ENCODE results near the gene RGL2. TPM values are rescaled to one million over a fixed set of nuclear protein-coding genes. Genes with fewer than 3 reads are reported as not detected.
"Not testable (repeated sequence)": the region's sequence is repeated elsewhere in the genome, so short reads cannot be mapped to it uniquely, and the experiment has no call there.

The RGL2 gene
- total RNA-seq = 10 to 100 TPM; 24.6 to 26.0 TPM

GRCh38 chr6:33298773-33299236, at the start of gene RGL2:
Gene RGL2, minus strand, starts transcription at chr6:33298942. Its CDS starts 332 bp downstream, at chr6:33298610.
- intact Hi-C loops (cut with micrococcal nuclease) = loop anchor here (1.0 to 5.0 kb wide), 6 partner anchors 10 to 120 kb away; partner anchors contain the start of genes CUTA, KIFC1, PFDN6 and RXRB
- peaks cover 23% of the 10 kb centered on the region for H3K36me3 Mint-ChIP-seq
- POLR2A ChIA-PET = interaction anchor here (0.9 to 3.3 kb wide), 9 partner anchors 9 to 98 kb away, joined by 3 to 30 read pairs (median 8); partner anchors contain the start of genes B3GALT4, PFDN6, RPS18 and RXRB

GRCh38 chr6:33347816-33348215, 49.1 kb upstream of the RGL2 start:
- ChIA-PET CTCF (no interaction called here), POLR2A (no interaction called here)
- Mint-ChIP-seq H3K27me3 (no peaks in the 10 kb centered on the region), H3K4me1 (ENCODE audit: low read depth) (peaks cover 24% of the 10 kb centered on the region), H3K27ac (no peak overlapping the region), H3K4me3 (no peak overlapping the region), H3K36me3 (no peaks in the 10 kb centered on the region), H3K9me3 (no peaks in the 10 kb centered on the region)
- no peak for DNase-seq
- intact Hi-C loops (cut with micrococcal nuclease) = loop anchor here (5.0 kb wide), 1 partner anchor 36 kb away; the partner anchor contains the start of gene TAPBP

More at GRCh38 chr6:33298773-33299236, at the start of gene RGL2:
- peak within 1 kb of the TSS; percentile 96 for H3K27ac Mint-ChIP-seq
- no peaks in the 10 kb centered on the region for H3K9me3 Mint-ChIP-seq
- DNase-seq = peak; percentile 76
- H3K27me3 Mint-ChIP-seq = no peaks in the 10 kb centered on the region
- peak within 1 kb of the TSS; percentile 89 for H3K4me3 Mint-ChIP-seq
- H3K4me1 Mint-ChIP-seq (ENCODE audit: low read depth) = peaks cover 28% of the 10 kb centered on the region
- CTCF ChIA-PET = interaction anchor here (0.8 to 4.7 kb wide), 16 partner anchors 10 to 156 kb away, joined by 3 to 36 read pairs (median 4); partner anchors contain the start of genes B3GALT4, HSD17B8, PFDN6 and RING1

DNA sequence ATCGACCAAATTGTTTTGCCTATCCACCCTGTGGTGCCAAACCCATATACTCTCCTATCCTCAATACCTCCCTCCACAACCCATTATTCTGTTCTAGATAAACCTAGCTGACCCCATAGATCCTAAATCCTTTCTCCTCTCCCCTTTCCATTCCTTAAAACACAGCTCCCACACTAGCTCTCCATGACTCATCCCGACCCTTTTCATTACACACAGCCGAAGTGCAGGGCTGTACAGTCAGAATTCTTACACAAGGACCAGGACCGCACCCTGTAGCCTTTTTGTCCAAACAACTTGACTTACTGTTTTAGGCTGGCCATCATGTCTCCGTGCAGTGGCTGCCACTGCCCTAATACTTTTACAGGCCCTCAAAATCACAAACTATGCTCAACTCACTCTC, 48.2 kb upstream of the RGL2 start:
- H3K27me3 Mint-ChIP-seq, H3K36me3 Mint-ChIP-seq, H3K4me3 Mint-ChIP-seq, H3K27ac Mint-ChIP-seq, CTCF ChIA-PET, H3K9me3 Mint-ChIP-seq, DNase-seq, POLR2A ChIA-PET: not testable (repeated sequence)
- intact Hi-C loops (cut with micrococcal nuclease) = loop anchor here (5.0 kb wide), 1 partner anchor 35 kb away; the partner anchor contains the start of gene TAPBP
- H3K4me1 Mint-ChIP-seq (ENCODE audit: low read depth) = peaks cover 24% of the 10 kb centered on the region

- peak; percentile 75 for DNase-seq
- Mint-ChIP-seq H3K9me3 (no peaks in the 10 kb centered on the region), H3K27me3 (no peaks in the 10 kb centered on the region), H3K27ac (peak overlapping the region; percentile 85), H3K36me3 (no peaks in the 10 kb centered on the region), H3K4me1 (ENCODE audit: low read depth) (peaks cover 24% of the 10 kb centered on the region), H3K4me3 (peak overlapping the region; percentile 73)
- ChIA-PET POLR2A (interaction anchor here (1.0 to 1.2 kb wide), 3 partner anchors 47 to 110 kb away, joined by 3 to 4 read pairs (median 4); partner anchors contain the start of genes B3GALT4, KIFC1 and ZBTB9), CTCF (interaction anchor here (0.6 to 3.1 kb wide), 21 partner anchors 9 to 1453 kb away, joined by 3 to 18 read pairs (median 3); partner anchors contain the start of genes B3GALT4, HSD17B8, RGL2 and TAPBP)
- intact Hi-C loops (cut with micrococcal nuclease) = loop anchor here (1.0 to 5.0 kb wide), 3 partner anchors 33 to 73 kb away; partner anchors contain the start of genes KIFC1, RPS18 and TAPBP
Observed at GRCh38 chr6:33344701-33345697, 46.3 kb upstream of the RGL2 start.

- intact Hi-C loops (cut with micrococcal nuclease) = loop anchor here (1.0 kb wide), 2 partner anchors 47 to 72 kb away; partner anchors contain the start of genes KIFC1 and RPS18
Observed at GRCh38 chr6:33343953-33344611, 45.3 kb upstream of the RGL2 start.

GRCh38 chr6:33343606-33343952, 44.8 kb upstream of the RGL2 start:
- intact Hi-C loops (cut with micrococcal nuclease); H3K36me3 Mint-ChIP-seq; DNase-seq; H3K27me3 Mint-ChIP-seq; H3K9me3 Mint-ChIP-seq: not testable (repeated sequence)
- CTCF ChIA-PET = interaction anchor here (0.9 to 3.1 kb wide), 7 partner anchors 23 to 223 kb away, joined by 3 to 18 read pairs (median 4); partner anchors contain the start of genes B3GALT4, SYNGAP1 and TAPBP
- H3K4me3 Mint-ChIP-seq = peak overlapping the region; percentile 48
- peak overlapping the region; percentile 77 for H3K27ac Mint-ChIP-seq
- H3K4me1 Mint-ChIP-seq (ENCODE audit: low read depth) = peaks cover 24% of the 10 kb centered on the region
- POLR2A ChIA-PET = interaction anchor here (1.0 kb wide), 1 partner anchor 22 kb away, joined by 4 read pairs; no protein-coding TSS in a partner anchor

More at GRCh38 chr6:33343953-33344611, 45.3 kb upstream of the RGL2 start:
- CTCF ChIA-PET = interaction anchor here (0.6 to 3.1 kb wide), 12 partner anchors 22 to 223 kb away, joined by 3 to 18 read pairs (median 4); partner anchors contain the start of genes B3GALT4, SYNGAP1, TAPBP and ZBTB22
- no peaks in the 10 kb centered on the region for H3K36me3 Mint-ChIP-seq
- peak overlapping the region; percentile 77 for H3K27ac Mint-ChIP-seq
- POLR2A ChIA-PET = interaction anchor here (1.0 to 1.2 kb wide), 4 partner anchors 23 to 110 kb away, joined by 3 to 4 read pairs (median 4); partner anchors contain the start of genes B3GALT4, KIFC1 and ZBTB9
- DNase-seq = peak; percentile 60
- H3K4me3 Mint-ChIP-seq = peak overlapping the region; percentile 48
- no peaks in the 10 kb centered on the region for H3K9me3 Mint-ChIP-seq
- peaks cover 24% of the 10 kb centered on the region for H3K4me1 Mint-ChIP-seq (ENCODE audit: low read depth)
- H3K27me3 Mint-ChIP-seq = no peaks in the 10 kb centered on the region

DNA sequence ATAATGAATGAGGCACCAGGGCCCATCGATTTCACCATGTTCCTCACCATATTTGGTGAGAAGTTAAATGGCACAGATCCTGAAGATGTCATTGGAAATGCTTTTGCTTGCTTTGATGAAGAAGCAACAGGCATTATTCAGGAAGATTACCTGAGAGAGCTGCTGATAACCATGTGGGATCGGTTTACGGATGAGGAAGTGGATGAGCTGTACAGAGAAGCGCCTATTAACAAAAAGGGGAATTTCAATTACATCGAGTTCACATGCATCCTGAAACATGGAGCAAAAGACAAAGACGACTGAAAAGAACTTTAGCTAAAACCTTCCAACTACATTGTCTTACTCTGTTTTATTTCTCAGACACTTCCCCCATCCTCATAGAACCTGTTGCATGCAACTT, 40.5 kb upstream of the RGL2 start:
- Mint-ChIP-seq H3K4me3 (no peak overlapping the region), H3K36me3 (no peaks in the 10 kb centered on the region), H3K4me1 (ENCODE audit: low read depth) (peaks cover 10% of the 10 kb centered on the region), H3K9me3 (no peaks in the 10 kb centered on the region), H3K27me3 (no peaks in the 10 kb centered on the region), H3K27ac (no peak overlapping the region)
- intact Hi-C loops (cut with micrococcal nuclease) = no loop called here
- ChIA-PET CTCF (interaction anchor here (0.6 kb wide), 1 partner anchor 25 kb away, joined by 4 read pairs; no protein-coding TSS in a partner anchor), POLR2A (no interaction called here)
- DNase-seq = no peak

- H3K9me3 Mint-ChIP-seq = no peaks in the 10 kb centered on the region
- peaks cover 6% of the 10 kb centered on the region for H3K4me1 Mint-ChIP-seq (ENCODE audit: low read depth)
- H3K4me3 Mint-ChIP-seq = no peak overlapping the region
- ChIA-PET CTCF (interaction anchor here (0.8 to 2.0 kb wide), 2 partner anchors 9 to 1141 kb away, joined by 3 to 8 read pairs; no protein-coding TSS in a partner anchor), POLR2A (no interaction called here)
- no peaks in the 10 kb centered on the region for H3K36me3 Mint-ChIP-seq
- no peaks in the 10 kb centered on the region for H3K27me3 Mint-ChIP-seq
- intact Hi-C loops (cut with micrococcal nuclease) = no loop called here
- DNase-seq = no peak
- H3K27ac Mint-ChIP-seq = no peak overlapping the region
Observed at GRCh38 chr6:33336495-33336894, 37.8 kb upstream of the RGL2 start.

- ChIA-PET POLR2A (no interaction called here), CTCF (interaction anchor here (0.8 to 2.0 kb wide), 2 partner anchors 9 to 1140 kb away, joined by 3 to 8 read pairs; no protein-coding TSS in a partner anchor)
- Mint-ChIP-seq H3K36me3 (no peaks in the 10 kb centered on the region), H3K27ac (no peak overlapping the region), H3K4me3 (no peak overlapping the region), H3K4me1 (ENCODE audit: low read depth) (peaks cover 6% of the 10 kb centered on the region), H3K9me3 (no peaks in the 10 kb centered on the region), H3K27me3 (no peaks in the 10 kb centered on the region)
- DNase-seq = no peak
- intact Hi-C loops (cut with micrococcal nuclease) = no loop called here
Observed at GRCh38 chr6:33335916-33336315, 37.2 kb upstream of the RGL2 start.

DNA sequence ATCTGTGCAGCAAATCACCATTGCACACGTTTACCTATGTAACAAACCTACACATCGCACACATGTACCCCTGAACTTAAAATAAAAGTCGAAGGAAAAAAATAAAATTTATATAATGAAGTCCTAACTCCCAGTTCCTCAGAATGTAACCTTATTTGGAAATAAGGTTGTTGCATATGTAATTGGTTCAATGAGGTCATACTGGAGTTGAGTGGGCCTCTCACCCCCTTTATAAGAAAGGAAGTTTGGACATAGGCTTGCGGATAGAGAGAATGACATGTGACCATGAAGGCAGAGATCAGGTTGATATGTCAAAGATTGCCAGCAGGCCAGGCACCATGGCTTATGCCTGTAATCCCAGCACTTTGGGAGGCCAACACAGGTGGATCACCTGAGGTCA, 34.9 kb upstream of the RGL2 start:
- H3K9me3 Mint-ChIP-seq = no peaks in the 10 kb centered on the region
- H3K27ac Mint-ChIP-seq = no peak overlapping the region
- DNase-seq = no peak
- ChIA-PET POLR2A (interaction anchor here (0.7 kb wide), 1 partner anchor 34 kb away, joined by 3 read pairs; no protein-coding TSS in a partner anchor), CTCF (interaction anchor here (1.3 kb wide), 1 partner anchor 34 kb away, joined by 3 read pairs; no protein-coding TSS in a partner anchor)
- H3K4me1 Mint-ChIP-seq (ENCODE audit: low read depth) = peaks cover 6% of the 10 kb centered on the region
- no peaks in the 10 kb centered on the region for H3K27me3 Mint-ChIP-seq
- no peak overlapping the region for H3K4me3 Mint-ChIP-seq
- no peaks in the 10 kb centered on the region for H3K36me3 Mint-ChIP-seq
- intact Hi-C loops (cut with micrococcal nuclease) = no loop called here

DNA sequence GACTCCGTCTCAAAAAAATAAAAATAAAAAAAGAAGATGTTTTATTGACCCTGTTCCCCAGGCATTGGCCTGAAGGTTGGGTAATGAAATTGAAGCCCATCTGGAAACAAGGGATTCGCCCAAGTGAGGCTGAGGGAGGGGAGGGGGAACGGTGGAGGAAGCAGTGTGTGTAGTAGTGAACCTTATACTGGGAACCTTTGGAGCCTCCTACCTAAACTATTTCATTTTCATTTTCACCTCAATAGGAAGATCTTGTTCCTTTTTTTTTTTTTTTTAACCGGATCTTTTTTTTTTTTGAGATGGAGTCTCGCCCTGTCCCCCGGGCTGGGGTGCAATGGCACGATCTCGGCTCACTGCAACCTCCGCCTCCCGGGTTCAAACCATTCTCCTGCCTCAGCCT, 32.0 kb upstream of the RGL2 start:
- Mint-ChIP-seq H3K4me3 (no peak overlapping the region), H3K9me3 (no peaks in the 10 kb centered on the region), H3K27me3 (no peaks in the 10 kb centered on the region), H3K4me1 (ENCODE audit: low read depth) (peaks cover 6% of the 10 kb centered on the region), H3K36me3 (no peaks in the 10 kb centered on the region), H3K27ac (no peak overlapping the region)
- CTCF ChIA-PET = no interaction called here
- no peak for DNase-seq
- intact Hi-C loops (cut with micrococcal nuclease) = no loop called here
- POLR2A ChIA-PET = no interaction called here
